ENCODE data around the gene FECH.
"Not testable (repeated sequence)": the region's sequence is repeated elsewhere in the genome, so short reads cannot be mapped to it uniquely, and the experiment has no call there.

The FECH gene, protein sequence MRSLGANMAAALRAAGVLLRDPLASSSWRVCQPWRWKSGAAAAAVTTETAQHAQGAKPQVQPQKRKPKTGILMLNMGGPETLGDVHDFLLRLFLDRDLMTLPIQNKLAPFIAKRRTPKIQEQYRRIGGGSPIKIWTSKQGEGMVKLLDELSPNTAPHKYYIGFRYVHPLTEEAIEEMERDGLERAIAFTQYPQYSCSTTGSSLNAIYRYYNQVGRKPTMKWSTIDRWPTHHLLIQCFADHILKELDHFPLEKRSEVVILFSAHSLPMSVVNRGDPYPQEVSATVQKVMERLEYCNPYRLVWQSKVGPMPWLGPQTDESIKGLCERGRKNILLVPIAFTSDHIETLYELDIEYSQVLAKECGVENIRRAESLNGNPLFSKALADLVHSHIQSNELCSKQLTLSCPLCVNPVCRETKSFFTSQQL

DNA sequence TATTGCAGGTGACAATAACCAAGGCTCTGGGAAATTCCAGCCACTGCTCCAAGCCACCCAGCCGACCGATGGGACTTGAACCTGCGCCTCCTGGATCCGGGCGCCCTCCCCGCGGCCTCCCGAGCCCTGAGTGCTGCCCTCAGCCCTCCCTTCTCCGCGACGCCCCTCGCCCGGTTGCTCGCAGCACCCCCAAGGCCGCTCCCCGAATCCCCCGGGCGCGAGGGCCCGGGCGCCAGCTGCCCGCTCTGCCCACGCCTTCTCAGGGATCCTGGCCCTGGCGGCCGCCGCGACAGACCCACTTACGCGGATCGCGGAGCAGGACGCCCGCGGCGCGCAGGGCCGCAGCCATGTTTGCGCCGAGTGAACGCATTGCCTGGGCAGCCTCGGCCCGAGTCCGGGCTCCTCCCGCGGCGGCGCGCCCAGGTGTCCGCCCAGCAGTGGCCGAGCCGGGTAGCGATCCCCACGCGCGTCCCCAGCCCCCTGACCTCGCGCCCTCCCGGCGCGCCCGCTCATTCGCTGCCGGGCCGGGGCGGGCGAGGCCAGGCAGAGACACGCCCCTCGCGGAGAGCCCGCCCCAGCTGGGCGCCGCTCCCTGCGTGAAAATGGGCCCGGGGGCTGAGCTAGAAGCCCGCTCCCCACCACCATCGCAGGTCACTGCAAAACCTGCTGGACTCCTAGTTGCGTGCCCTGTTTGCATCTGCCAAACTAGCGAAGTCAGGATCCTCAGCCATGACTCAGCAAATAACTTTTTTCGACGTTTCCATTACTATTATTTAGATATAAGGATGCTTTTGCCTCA, at the start of gene FECH:
FECH (minus strand) TSS at position 452 of the 799 bp plus-strand sequence; CDS start at position 370, 82 bp downstream.
- DNase-seq (ENCODE audit: low read depth), result peak; percentile 50

DNA sequence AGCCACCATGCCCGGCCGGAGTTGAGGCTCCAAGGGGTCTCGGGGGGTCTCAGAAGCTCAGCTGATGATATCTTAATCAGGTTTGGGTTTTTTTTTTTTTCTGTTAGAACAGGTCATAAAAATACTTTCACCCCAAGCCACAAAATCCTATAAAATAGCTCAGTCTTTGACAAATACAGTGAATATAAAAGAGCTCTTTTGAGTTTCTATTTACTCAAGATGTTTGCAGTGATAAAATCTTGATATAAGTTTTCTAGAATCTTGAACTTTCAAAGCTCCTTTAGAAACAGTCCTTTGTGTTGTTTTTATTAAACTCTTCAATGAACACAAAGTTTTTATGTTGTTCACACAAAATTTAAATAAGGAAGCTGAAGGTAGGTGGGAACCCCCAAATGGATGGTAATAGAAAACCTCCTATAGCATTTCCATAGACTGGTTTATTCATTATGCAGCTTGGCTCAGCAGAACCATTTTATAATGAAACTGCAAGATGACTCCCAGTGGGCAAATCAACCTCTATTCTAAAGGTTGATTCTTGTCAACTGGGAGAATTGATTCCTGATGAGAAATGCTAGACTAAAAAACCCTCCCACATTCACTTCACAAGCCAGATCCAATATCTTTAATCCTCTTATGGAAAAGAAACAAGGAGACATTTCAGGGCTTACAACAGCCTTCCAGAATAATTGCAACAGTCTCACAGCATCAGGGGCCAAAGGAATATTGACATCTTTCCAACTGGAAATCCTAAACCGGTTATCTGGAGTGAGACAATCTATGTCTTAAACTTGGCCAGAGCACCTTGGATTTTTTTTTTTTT, 48.7 kb upstream of the FECH start:
- DNase-seq (ENCODE audit: low read depth), result no peak

DNA sequence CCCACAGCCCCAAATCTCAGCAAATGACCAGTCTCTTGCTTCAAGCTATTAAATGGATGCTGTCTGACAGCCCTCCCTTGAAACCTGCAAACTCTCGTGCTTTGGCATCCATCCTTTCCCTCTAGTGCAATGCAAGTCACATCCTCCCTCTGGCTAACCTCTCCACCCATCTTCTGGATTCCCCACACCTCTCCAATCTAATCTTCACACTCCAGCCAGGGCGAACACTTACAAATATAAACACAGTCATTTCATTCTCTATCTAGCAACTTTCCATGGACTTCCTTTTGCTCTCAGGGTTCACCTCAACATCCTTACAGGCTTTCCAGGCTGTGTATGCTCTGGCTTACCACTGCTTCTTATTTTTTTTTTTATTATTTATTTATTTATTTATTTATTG, 45.2 kb upstream of the FECH start:
- DNase-seq (ENCODE audit: low read depth), result no peak

DNA sequence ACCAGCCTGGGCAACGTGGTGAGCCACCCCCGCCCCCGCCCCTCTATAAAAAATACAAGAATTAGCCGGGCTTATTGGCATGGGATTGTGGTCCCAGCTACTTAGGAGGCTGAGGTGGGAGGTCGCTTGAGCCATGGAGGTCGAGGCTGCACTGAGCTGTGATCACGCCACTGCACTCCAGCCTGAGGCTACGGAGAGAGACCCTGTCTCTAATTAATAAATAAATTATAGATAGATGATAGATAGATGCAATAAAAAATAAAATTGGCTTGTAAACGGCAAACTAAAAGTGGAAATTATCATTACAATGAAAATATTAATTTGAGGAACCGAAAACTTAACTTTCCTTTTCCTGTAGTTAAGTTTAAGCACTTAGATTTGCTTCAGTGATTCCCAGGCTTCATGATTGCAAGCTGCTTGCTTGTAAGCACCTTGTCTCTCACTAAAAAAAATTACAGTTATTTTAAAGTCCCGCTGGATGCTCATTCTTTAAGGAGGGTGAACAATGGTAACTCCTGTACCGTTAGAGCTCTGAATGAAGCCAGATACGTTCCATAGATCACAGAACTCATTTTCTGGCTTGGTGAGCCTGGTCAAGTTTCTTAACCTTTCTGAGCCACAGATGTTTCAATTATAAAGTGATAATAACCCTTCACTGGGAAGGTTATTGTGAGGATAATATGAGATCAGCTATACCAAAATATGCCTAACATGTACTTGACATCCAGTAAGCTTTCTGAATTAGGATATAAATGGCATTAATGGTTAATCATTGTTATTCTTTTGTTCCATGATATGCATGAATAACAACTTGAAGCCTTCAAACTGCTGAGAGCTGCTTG, 44.5 kb upstream of the FECH start:
- DNase-seq (ENCODE audit: low read depth), result no peak

DNA sequence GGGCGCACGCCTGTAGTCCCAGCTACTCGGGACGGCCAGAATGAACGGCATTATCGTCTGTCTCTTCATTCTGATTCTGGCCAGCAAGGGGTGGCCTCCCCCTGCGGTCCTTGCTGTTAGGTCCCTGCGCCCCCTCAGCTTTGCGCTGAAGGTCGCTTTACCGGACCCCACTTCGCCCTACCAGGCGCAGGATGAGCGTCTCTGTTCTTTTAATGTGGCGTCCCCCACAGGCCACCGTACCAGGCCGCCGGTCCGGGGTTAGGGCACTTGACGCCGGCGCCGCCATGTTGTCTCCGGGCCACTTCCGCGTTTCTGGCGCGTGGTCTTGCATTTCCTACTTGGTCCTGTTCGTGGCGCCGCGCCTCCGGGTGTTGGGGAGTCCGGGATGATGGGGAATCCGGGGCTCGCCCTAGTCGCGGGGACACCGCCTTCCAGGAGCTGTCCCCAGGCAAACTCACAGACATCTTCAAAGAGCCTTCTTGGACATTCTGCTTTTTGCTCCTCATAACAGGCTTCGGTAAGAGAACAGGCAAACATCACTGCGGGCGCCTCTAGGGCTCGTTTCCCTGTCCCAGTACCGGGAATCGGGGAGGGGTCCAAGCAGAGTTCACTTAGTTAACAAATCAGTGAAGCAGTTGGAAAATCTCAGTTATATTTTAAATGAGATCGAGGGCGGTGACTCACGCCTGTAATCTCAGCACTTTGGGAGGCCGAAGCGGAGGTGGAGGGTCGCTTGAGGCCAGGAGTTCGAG, 43.7 kb upstream of the FECH start:
- peak; percentile 89 for DNase-seq (ENCODE audit: low read depth)

DNA sequence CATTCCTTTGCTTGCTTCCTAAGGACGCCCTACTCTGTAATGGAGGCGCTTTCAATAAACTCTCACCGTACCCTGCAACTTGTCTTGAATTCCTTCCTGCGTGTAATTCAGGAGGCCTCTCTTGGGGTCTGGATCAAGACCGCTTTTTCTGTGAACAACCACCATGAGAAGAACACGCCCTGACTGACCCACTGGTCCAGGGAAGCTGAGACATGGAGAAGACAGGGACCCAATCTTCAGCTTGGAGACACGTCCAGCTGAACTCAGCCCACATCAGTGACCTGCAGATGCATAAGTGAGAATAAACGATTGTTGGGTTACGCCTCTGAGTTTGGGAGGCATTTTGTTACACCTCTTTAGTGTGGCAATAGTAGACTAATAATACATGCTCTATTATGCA, 42.9 kb upstream of the FECH start:
- DNase-seq (ENCODE audit: low read depth), result no peak

DNA sequence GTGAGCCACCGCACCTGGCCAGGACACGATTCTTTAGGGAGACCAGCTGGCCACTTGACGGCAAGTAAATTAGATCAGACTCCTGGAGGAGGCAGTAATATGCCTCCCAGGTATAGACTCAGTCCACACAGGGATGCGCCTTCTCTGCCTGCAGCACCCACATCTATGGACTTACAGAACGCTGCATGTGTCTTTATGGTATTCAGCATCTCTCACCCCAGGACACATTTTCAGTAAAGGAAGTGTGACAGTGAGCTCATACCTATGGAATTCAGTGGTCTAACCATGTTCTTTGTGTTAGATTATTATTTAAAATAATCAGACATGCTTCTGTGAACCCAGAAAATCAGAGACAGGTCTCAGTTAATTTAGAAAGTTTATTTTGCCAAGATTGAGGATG, 41.0 kb upstream of the FECH start:
- no peak for DNase-seq (ENCODE audit: low read depth)

DNA sequence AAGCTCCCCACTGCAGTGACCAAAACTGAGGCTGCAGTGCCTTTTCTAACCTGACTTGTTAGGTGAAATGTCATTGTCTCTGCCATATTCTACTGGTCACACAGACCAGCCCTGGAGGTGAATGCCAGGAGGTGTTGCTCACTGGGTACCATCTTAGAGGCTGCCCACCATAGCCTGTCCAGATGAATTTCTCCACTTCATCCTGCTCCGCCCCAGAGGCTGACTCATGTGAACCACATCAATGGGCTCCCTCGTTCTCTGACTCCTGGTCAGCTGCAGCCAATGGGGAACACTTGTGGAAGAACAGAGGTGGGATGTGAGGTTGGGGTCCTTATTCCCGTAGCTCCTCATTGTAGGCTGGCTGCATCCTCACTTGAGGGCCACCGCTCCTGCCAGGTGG, 38.5 kb upstream of the FECH start:
- peak; percentile 12 for DNase-seq (ENCODE audit: low read depth)

DNA sequence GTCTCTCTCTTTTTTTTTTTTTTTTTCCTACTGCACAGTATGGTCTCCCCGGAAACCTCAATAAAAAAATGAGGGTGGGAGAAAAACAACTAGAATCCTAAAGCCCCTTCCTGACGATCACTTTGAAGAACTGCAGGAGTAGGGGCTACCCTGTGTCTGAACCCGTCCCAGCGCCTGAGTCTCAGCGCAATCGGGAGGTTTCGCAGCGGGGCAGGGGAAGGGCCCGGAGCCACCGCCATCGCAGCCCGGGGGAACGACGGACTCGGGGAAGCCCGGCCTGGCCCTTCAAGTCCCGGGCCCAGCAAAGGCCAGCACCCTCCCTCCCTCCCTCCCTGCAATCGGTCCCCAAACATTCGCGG, 34.7 kb upstream of the FECH start:
- no peak for DNase-seq (ENCODE audit: low read depth)

DNA sequence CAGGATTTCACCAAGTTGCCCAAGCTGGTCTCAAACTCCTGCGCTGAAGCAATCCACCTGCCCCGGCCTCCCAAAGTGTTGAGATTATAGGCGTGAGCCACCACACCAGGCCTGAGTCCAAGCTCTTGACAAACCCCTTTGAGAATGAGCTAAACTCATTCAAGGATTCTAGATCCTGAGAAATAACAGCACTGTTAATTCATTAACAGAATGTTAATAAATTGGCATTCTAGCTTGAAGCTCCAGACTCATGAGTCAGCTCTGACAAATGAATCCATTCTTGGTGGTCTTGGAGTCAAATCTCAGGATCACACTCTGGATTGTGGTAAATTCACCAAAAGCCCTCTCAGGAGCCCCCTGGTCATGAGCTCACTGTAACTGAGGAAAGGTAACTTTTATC, 33.4 kb upstream of the FECH start:
- no peak for DNase-seq (ENCODE audit: low read depth)

DNA sequence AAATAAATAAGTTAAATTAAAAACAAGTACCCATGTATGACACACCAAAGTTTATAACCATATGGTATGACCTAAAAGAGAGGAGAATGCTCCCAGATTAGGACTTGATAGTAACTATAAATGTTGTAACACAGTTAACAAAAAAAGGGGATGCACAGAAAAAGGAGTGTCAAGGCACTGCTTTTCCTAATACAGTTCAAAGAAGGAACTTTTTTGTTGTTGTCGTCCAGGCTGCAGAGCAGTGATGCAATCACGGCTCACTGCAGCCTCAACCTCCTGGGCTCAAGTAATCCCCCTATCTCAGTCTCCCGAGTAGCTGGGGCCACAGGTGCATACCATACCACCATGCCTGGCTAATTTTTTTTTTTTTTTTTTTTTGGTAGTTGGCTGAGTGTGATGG, 32.4 kb upstream of the FECH start:
- no peak for DNase-seq (ENCODE audit: low read depth)

DNA sequence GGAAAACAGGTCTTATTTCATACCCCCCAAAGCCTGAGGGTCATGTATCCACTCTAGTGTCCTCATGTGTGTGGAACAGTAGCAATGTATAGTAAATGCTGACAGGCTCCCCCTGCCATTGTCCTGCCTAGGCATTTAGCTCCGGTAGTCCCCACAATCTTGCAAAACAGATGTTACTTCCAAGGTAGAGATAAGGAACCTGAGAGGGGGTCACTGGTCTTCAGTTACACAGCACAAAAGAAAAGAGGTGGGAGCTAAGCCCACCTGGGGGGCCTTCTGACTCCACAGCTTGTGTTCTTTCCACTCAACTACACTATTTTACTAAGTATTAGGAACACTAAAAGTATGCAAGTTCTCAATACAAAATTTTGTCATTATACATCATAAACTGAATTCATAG, 17.4 kb upstream of the FECH start:
- DNase-seq (ENCODE audit: low read depth), result no peak

DNA sequence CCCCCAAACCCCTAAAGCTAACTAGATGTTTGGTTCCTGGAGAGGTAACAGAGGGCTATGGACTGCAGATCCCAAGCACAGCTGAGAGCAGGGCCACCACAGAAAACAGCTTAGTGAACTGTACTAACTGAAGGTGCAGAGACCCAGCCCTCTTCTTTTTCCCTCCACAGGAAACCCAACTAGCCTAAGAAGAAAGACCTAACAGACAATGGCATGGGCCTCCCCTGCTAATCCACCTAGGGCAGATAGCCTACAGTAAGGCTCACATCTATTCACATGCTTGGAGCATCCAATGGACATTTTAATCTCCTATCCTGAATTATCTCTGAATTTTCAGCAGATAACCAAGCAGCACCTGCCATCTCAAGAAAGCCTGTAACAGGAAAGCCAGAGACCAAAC, 8.8 kb upstream of the FECH start:
- no peak for DNase-seq (ENCODE audit: low read depth)

DNA sequence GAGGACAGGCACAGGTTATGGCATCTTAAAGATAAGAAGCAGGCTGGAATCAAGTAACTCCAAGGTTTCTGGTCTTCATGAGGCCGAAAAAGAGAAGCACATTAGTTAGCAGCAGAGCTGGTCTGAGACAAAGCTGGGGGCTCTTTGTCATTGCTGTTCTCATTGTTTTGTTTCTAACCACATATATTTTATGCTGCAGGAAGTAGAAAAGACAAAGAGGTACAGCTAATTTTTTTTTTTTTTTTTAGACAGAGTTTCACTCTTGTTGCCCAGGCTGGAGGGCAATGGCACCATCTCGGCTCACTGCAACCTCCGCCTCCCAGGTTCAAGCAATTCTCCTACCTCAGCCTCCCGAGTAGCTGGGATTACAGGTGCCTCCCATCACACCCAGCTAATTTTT, 6.2 kb upstream of the FECH start:
- not testable (repeated sequence) for DNase-seq (ENCODE audit: low read depth)

DNA sequence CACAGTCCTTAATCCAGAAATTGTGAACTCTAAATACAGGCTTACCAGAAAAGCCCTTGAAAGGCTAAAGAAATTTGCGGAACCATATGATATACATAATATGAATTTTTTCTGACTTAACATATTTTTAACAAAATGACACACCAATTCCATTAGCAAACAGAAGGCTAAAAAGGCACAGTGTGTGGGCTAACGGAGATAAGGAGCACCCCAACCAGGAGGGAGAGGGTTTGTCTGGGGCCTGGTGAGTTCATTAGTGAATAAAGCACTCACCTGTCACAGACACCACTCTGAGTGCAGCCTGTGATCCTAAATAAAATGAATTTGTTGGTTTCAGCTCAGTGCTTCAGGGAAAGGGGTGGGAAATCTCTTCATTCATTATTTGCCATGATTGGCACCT, 2.7 kb upstream of the FECH start:
- DNase-seq (ENCODE audit: low read depth), result no peak

DNA sequence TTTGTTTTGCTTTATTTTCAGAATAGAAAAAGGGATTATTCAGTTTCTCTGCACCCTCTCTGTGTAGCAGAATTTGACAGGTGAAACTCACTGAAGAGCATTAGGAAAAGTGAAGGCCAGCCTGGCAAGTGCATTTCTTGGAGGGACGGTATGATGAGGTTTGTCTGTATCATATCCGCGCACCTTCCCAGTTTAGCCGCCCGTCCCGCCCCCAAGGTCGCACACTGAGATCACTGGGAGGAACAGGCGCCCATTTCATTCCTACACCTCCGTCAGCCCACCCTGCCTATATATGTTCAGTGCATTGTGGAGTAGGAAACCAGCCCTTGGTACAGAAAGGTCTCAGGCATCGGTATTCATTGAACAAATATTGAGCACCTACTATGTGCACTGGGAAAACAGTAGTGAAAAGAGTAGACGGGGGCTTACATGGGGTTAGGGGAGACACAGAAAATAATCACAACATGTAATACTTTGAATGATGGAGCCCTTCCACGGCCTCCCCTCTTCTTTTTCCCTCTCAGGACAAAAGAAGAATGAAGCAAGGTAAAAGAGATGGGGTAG, 678 bp upstream of the FECH start:
- DNase-seq (ENCODE audit: low read depth), result no peak

DNA sequence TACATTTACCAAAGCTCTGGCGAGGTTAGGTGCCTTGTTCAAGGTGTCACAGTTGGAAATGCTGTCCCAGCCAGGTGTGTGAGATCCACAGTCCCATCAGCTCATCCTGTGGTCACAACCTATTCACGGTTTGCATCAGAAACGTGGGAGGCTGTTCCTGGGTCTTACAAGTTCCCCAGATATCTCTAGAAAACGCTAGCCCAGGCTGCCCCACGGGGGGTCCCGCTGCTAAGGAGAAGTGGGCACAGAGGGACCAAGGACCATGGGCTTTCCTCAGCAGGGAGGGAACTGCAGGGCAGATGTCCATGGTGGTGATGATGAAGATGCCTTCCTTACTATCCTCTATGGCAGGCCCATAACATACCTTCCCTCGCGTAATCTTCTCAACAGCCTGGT, 649 bp downstream of the FECH start:
- DNase-seq (ENCODE audit: low read depth), result no peak

DNA sequence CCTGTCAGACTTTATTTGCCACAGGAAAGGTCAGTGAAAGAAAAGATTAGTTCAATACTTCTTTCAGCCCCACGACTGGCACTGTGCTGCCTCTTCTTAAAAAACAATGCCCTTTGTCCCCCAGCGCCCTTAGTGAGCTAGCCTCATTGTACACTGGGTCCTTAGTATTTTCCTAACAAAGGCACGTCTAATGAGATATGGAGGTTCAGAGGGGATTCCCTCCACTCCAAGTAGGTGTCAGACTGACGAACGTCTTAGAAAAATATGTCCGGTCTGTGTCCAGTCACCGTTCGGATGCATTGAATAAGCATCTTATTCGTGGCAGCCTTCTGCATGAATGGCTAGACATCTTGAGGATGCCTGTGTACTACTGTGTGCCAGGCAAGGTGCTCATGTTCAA, 1.1 kb downstream of the FECH start:
- no peak for DNase-seq (ENCODE audit: low read depth)

DNA sequence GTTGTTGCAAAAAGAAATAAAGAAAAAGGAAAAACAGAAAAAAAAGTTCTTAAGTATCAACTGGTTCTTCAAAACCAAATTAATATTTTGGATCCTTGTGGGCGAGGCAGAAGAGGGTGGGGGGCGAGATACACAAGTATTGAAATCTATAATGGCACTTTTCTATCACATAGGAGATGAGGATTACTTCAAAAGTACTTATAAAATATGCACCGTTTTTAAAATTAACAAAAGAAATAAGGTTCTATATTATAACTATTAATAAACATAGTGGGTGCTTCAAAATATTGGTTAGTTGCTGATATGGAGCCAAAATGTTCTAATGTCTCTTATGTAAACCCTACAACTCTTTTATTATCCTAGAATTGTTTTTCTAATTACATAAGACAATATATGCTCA, 2.1 kb downstream of the FECH start:
- no peak for DNase-seq (ENCODE audit: low read depth)

DNA sequence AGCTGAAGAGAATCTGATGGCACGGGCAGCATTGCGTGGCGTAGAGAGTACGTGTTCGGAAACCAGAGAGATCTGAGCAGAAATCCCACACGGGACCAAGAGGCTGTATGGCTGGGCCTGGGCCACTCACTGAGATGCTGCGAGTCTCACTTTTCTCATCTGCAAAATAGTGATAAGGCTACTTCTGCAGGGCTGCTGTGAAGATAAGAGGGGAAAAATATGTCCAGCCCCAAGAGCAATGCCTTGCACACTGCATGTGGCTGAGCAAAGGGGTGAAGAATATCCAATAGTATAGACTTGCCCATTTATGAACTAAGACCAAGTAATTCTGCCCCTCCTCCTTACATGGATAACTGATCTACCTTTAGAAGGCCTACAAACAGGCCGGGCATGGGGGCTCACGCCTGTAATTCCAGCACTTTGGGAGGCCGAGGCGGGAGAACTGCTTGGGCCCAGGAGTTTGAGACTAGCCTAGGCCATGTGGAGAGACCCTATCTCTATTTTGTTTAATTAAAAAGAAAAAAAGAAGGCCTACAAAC, 3.1 kb downstream of the FECH start:
- DNase-seq (ENCODE audit: low read depth), result no peak
